Measurements from ENCODE around the gene TXNIP. TPM values are rescaled to one million over a fixed set of nuclear protein-coding genes. Genes with fewer than 3 reads are reported as not detected.
A peak's percentile ranks its signal among the peaks of the same experiment; 100 is the strongest.

The TXNIP gene
- total and polyA plus RNA-seq, 8 donors = 280 to 539 (median 379) TPM

DNA sequence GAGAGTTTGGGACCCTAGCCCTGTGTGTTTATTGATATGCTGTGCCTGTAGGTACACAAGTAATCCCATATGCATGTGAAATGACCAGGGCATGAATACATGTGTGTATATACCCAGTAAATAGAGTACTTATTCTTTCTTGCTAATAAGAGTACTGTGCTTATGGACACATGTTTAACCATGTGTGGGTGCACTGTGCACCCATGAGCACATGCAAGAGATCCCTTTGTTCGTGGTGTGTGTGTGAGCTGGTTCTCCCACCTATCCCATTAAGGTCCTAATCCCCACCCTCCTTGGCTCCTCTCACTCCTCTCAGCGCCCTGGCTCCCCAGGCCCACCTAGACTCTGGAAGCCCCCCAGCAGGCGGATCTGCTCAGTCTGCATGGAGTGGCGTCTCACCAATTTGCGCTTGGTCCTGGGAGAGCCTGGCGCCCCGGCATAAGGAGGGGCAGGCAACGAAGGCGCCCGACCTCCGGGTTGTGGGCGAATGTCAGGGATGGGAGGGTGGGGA lies 36.4 kb downstream of the TXNIP start:
- TF ChIP-seq, protein P1, sequence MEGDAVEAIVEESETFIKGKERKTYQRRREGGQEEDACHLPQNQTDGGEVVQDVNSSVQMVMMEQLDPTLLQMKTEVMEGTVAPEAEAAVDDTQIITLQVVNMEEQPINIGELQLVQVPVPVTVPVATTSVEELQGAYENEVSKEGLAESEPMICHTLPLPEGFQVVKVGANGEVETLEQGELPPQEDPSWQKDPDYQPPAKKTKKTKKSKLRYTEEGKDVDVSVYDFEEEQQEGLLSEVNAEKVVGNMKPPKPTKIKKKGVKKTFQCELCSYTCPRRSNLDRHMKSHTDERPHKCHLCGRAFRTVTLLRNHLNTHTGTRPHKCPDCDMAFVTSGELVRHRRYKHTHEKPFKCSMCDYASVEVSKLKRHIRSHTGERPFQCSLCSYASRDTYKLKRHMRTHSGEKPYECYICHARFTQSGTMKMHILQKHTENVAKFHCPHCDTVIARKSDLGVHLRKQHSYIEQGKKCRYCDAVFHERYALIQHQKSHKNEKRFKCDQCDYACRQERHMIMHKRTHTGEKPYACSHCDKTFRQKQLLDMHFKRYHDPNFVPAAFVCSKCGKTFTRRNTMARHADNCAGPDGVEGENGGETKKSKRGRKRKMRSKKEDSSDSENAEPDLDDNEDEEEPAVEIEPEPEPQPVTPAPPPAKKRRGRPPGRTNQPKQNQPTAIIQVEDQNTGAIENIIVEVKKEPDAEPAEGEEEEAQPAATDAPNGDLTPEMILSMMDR (IDR thresholded peaks at IDR 0.05) = no peak
- Histone ChIP-seq H3K4me1 (peaks cover 30 to 80% of the 10 kb centered on the region in 2 donors), H3K27ac (peak overlapping the region; percentile 77 to 82), H3K4me3 (peak overlapping the region; percentile 58 to 63), H3K36me3 (no peaks in the 10 kb centered on the region), H3K9me3 (no peaks in the 10 kb centered on the region), H3K27me3 (peaks cover 0 to 29% of the 10 kb centered on the region in 2 donors)
- intact Hi-C loops (cut with DNase I) = no loop called here
- ATAC-seq = no peak
- DNase-seq = no peak

DNA sequence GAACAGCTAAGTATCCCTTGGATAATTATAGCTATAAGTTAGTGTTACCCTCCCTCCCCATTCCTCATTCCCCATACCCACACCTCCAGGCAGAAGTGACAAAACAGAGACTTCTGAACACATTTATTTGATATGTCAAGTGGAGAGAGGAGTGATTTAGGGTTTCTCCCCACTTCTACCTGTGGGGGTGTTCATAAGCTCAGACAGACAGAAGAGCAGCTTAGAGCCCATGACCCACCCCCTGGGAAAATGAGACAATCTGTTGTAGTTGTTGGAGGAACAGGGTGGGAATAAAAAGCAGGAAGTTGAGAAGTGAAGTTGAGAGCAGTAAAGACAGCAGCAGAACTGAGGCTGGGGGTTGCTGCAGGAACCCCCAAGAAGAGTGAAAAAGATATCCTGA lies 37.0 kb downstream of the TXNIP start:
- Histone ChIP-seq H3K4me1 (peaks cover 33 to 87% of the 10 kb centered on the region in 2 donors), H3K36me3 (no peaks in the 10 kb centered on the region), H3K27ac (peak overlapping the region in 1 of 2 donors; percentile 77), H3K9me3 (no peaks in the 10 kb centered on the region), H3K27me3 (peaks cover 0 to 29% of the 10 kb centered on the region in 2 donors), H3K4me3 (no peak overlapping the region)
- TF ChIP-seq, protein P1 (IDR thresholded peaks at IDR 0.05) = no peak
- no peak for ATAC-seq
- intact Hi-C loops (cut with DNase I) = no loop called here
- DNase-seq = no peak

DNA sequence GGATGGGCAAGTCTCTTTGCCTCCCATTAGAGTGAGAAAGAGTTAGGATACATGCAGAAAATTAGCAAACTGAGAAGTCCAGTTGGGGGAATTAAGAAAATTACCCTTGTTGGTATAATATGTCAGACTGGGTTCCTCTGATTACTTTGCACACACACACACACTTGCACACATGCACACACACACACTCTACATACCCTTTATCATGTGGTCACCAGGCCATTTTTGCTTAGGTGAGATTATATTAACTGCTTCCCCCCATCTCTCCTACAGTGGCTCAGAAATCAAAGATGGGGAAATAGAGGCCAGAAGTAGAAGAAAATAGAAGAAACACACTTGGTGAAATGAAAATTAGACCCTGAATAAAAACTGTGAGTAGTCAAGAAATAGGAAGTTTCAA lies 37.6 kb downstream of the TXNIP start:
- intact Hi-C loops (cut with DNase I) = no loop called here
- DNase-seq (no peak), ATAC-seq (no peak)
- Histone ChIP-seq H3K4me1 (peaks cover 33 to 87% of the 10 kb centered on the region in 2 donors), H3K9me3 (no peaks in the 10 kb centered on the region), H3K36me3 (no peaks in the 10 kb centered on the region), H3K27me3 (peaks cover 0 to 29% of the 10 kb centered on the region in 2 donors), H3K27ac (no peak overlapping the region), H3K4me3 (no peak overlapping the region)
- TF ChIP-seq, protein P1 (IDR thresholded peaks at IDR 0.05) = no peak

GRCh38 chr1:145957443-145958319 lies 38.7 kb downstream of the TXNIP start, which contains the start of gene LIX1L:
LIX1L (minus strand) TSS chr1:145958017; CDS start chr1:145957927, 90 bp downstream.
- Histone ChIP-seq H3K27ac (peak within 1 kb of the TSS; percentile 93 to 98), H3K4me1 (peaks cover 28 to 81% of the 10 kb centered on the region in 2 donors), H3K27me3 (peaks cover 0 to 28% of the 10 kb centered on the region in 2 donors), H3K4me3 (peak within 1 kb of the TSS; percentile 72 to 80), H3K9me3 (no peaks in the 10 kb centered on the region), H3K36me3 (no peaks in the 10 kb centered on the region)
- TF ChIP-seq, protein P1 (IDR thresholded peaks at IDR 0.05) = no peak
- ATAC-seq (peak; percentile 90), DNase-seq (peak; percentile 96 to 98 (median 98))
- intact Hi-C loops (cut with DNase I) = no loop called here
